Spleen (tissue), 11 donors: ENCODE data around the gene FAM81B. TPM values are rescaled to one million over a fixed set of nuclear protein-coding genes. Genes with fewer than 3 reads are reported as not detected.

Source experiments
- DNase-seq: peaks from one replicate; pipeline ENCODE4 v3.0.0-alpha.2; 2020
- H3K27ac ChIP-seq, 8 donors: fragments of 200-600 bp; sonication (generic) in 7 of 8; 1 replicate in 4 of 8; 2 replicates in 4 of 8; pipeline versions ENCODE4 v1.5.0 to v1.8.0; 2016 to 2021; ENCODE audit warnings: inconsistent platforms in 4 of 8, mild to moderate bottlenecking in 4 of 8, moderate library complexity in 1 of 8
- H3K27me3 ChIP-seq, 7 donors: fragments of 200-600 bp; sonication (generic) in 6 of 7; replicated peaks in 1 of 7; 1 replicate in 4 of 7; 2 replicates in 3 of 7; pipeline versions ENCODE4 v1.5.0 to v1.8.0; 2016 to 2021; ENCODE audit warnings: inconsistent platforms in 3 of 7, mild to moderate bottlenecking in 1 of 7
- H3K36me3 ChIP-seq, 6 donors: fragments of 200-600 bp; sonication (generic) in 5 of 6; 1 replicate in 4 of 6; 2 replicates in 2 of 6; pipeline versions ENCODE4 v1.5.0 to v1.8.0; 2016 to 2021; ENCODE audit warnings: inconsistent platforms in 2 of 6
- H3K4me1 ChIP-seq, 6 donors: fragments of 200-600 bp; sonication (generic) in 5 of 6; 1 replicate in 3 of 6; 2 replicates in 3 of 6; pipeline versions ENCODE4 v1.5.0 to v1.8.0; 2016 to 2021; ENCODE audit warnings: inconsistent platforms in 3 of 6
- H3K4me3 ChIP-seq, 8 donors: fragments of 200-600 bp; sonication (generic) in 7 of 8; 1 replicate in 4 of 8; 2 replicates in 4 of 8; pipeline versions ENCODE4 v1.5.0 to v1.8.0; 2016 to 2021; ENCODE audit warnings: inconsistent platforms in 4 of 8, mild to moderate bottlenecking in 4 of 8, moderate library complexity in 2 of 8
- H3K9me3 ChIP-seq, 8 donors: fragments of 200-600 bp; sonication (generic) in 7 of 8; 1 replicate in 4 of 8; 2 replicates in 4 of 8; pipeline versions ENCODE4 v1.5.0 to v1.8.0; 2016 to 2021; ENCODE audit warnings: inconsistent platforms in 4 of 8
- CTCF ChIP-seq, 11 experiments: fragments of 200-600 bp in 7 of 11; fragments of 450-650 bp in 4 of 11; sonication (generic) in 4 of 11; IDR thresholded peaks in 8 of 11; conservative IDR thresholded peaks in 3 of 11; 1 replicate in 7 of 11; 2 replicates in 4 of 11; pipeline versions ENCODE4 v1.4.0 to v1.8.0; 2016 to 2021; ENCODE audit warnings: antibody characterized with exemption in 11 of 11, inconsistent platforms in 4 of 11, mild to moderate bottlenecking in 1 of 11
- POLR2A ChIP-seq, 3 donors: fragments of 450-650 bp; IDR thresholded peaks; one replicate each; pipeline ENCODE4 v1.5.1; 2017; ENCODE audit warnings: antibody characterized with exemption in 3 of 3, mild to moderate bottlenecking in 1 of 3
- POLR2AphosphoS5 ChIP-seq, 3 donors: sonication (generic); formaldehyde crosslinking; IDR thresholded peaks; one replicate each; pipeline ENCODE4 v1.5.1; 2017; ENCODE audit warnings: antibody characterized with exemption in 3 of 3
- WGBS, 5 donors: extraction: QIAGEN DNeasy Blood & Tissue Kit in 3 of 5; methylation state at CpG; one replicate each; pipeline versions ENCODE4 v1.1.5 to v1.1.7; 2013 to 2018; 5-methylcytosine and 5-hydroxymethylcytosine counted together
- intact Hi-C: fragments of 100-400 bp; cut with DNase I; formaldehyde crosslinking; loops from one replicate; pipeline ENCODE4 v1.15.0; 2023; ENCODE audit warnings: low total_unique reads
- polyA plus RNA-seq, 3 donors: library from polyadenylated mRNA; stranded (reverse); fragments of 200-250 nt; gene quantifications; one replicate each; pipeline ENCODE4 v1.2.1, GENCODE V29; 2013
- total RNA-seq, 7 donors: library from RNA; depleted of rRNA in 3 of 7; stranded (reverse); fragments of >200 nt in 3 of 7; fragmentation: NEBNext Ultra II Directional in 4 of 7; extraction: Animal tissue kit (Norgen Biotek cat#: 25700) in 4 of 7; gene quantifications; one replicate each; pipeline versions ENCODE4 v1.1.0 to v1.2.1, GENCODE V29; 2016 to 2021
- donor health status: healthy with polysubstance abuse.
- donor health status: DM: no; HTN: no; CAD: no; lungs with moderate emphysema.
- donor health status: DM: no; HTN: no; CAD: no.
- donor health status: Bipolar disorder and iron deficiency.
- donor health status: healthy.
- donor health status: DM: no; HTN: no; CAD: no.
- donor health status: DM: yes; HTN: yes; CAD: no.

FAM81B gene
- total and polyA plus RNA-seq, 10 donors: 0.13 to 0.61 TPM; not detected in 8

DNA sequence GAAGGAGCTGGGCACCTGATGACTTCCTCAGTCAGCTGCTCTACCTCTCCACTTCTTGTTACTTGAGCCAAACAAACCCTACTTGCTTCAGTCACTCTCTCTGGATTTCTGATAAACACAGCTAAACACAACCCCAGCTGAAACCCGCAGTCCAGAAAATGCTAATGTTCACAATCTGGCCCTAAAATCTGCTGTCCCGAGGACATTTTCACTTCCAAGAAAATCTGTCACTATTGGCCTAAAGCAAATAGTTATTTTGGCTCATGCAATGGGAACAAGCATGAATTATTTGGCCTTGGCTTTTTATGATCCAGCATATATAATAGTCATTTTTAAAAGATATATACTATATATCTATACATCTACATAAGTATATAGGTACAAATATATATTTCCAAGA, 19.1 kb downstream of the FAM81B start:
- H3K9me3 ChIP-seq: no peaks in the 10 kb centered on the region
- TF ChIP-seq CTCF (IDR thresholded peaks at IDR 0.05 in 8 of 11, conservative IDR thresholded peaks at IDR 0.05 in 3 of 11) (no peak), POLR2AphosphoS5 (IDR thresholded peaks at IDR 0.05) (no peak), POLR2A (IDR thresholded peaks at IDR 0.05) (no peak)
- 85 to 93% (median 88%) methylated on average over 2 of the region's 2 CpGs for WGBS, 5 donors
- DNase-seq: no peak
- no peak overlapping the region for H3K27ac ChIP-seq
- no peaks in the 10 kb centered on the region for H3K36me3 ChIP-seq
- no peaks in the 10 kb centered on the region for H3K27me3 ChIP-seq
- H3K4me3 ChIP-seq: no peak overlapping the region
- no peaks in the 10 kb centered on the region for H3K4me1 ChIP-seq
- intact Hi-C loops: no loop called here

DNA sequence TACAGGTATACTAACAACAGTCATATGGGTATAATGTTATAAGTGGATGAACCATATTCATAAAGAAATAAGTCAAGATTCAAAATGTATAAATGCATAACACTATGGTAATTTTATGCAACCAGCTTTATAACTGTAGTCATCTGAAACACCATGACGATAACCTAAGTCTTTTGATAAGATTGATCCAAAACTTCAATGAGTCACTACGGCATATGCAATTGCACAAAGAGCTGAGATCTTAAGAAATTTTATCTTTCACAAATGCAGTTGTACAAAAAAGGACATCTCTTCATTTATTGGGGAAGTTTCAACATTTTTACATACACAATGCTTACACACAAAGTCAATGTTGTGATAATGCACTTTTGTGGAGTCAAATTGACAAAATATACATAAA, 20.3 kb downstream of the FAM81B start:
- DNase-seq: no peak

DNA sequence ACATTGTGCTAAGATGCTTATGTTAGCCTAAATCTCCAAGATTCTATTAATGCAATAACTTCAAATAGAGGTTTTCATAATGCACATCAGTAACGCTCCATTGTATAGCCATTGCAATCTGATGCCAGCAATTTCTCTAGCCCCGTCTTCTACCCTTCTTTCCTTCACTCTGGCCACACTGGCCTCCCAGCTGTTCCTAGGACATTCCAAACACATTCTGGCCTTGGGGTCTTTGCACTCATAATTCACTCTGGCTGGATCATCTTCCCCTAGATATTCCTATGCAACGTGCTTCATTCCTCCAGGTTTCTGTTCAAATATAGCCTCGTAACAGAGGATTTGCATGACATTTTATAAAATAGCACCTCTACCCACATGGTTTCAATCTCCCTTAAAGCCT, 23.3 kb downstream of the FAM81B start:
- Histone ChIP-seq H3K36me3 (no peaks in the 10 kb centered on the region), H3K4me1 (no peaks in the 10 kb centered on the region), H3K4me3 (no peak overlapping the region), H3K27me3 (no peaks in the 10 kb centered on the region), H3K9me3 (no peaks in the 10 kb centered on the region), H3K27ac (no peak overlapping the region)
- no peak for TF ChIP-seq POLR2A (IDR thresholded peaks at IDR 0.05)
- TF ChIP-seq CTCF (IDR thresholded peaks at IDR 0.05 in 8 of 11, conservative IDR thresholded peaks at IDR 0.05 in 3 of 11): no peak
- TF ChIP-seq POLR2AphosphoS5 (IDR thresholded peaks at IDR 0.05): no peak
- WGBS, 5 donors: 69 to 86% (median 78%) methylated on average over 4 of the region's 4 CpGs
- intact Hi-C loops: no loop called here
- DNase-seq: no peak

More for the DNA sequence above, 20.3 kb downstream of the FAM81B start:
- Histone ChIP-seq H3K4me1 (no peaks in the 10 kb centered on the region), H3K27me3 (no peaks in the 10 kb centered on the region), H3K36me3 (no peaks in the 10 kb centered on the region), H3K27ac (no peak overlapping the region), H3K4me3 (no peak overlapping the region), H3K9me3 (no peaks in the 10 kb centered on the region)
- 52 to 94% (median 83%) methylated on average over 2 of the region's 2 CpGs for WGBS, 5 donors
- TF ChIP-seq POLR2A (IDR thresholded peaks at IDR 0.05) (no peak), POLR2AphosphoS5 (IDR thresholded peaks at IDR 0.05) (no peak), CTCF (IDR thresholded peaks at IDR 0.05 in 8 of 11, conservative IDR thresholded peaks at IDR 0.05 in 3 of 11) (no peak)
- intact Hi-C loops: no loop called here

GRCh38 chr5:95417971-95418370, 26.8 kb downstream of the FAM81B start:
- Histone ChIP-seq H3K9me3 (no peaks in the 10 kb centered on the region), H3K27me3 (no peaks in the 10 kb centered on the region), H3K27ac (no peak overlapping the region), H3K4me1 (no peaks in the 10 kb centered on the region), H3K36me3 (no peaks in the 10 kb centered on the region), H3K4me3 (no peak overlapping the region)
- no peak for TF ChIP-seq POLR2AphosphoS5 (IDR thresholded peaks at IDR 0.05)
- TF ChIP-seq POLR2A (IDR thresholded peaks at IDR 0.05): no peak
- TF ChIP-seq CTCF (IDR thresholded peaks at IDR 0.05 in 8 of 11, conservative IDR thresholded peaks at IDR 0.05 in 3 of 11): no peak
- 83 to 91% (median 89%) methylated on average over 3 of the region's 3 CpGs for WGBS, 5 donors
- no peak for DNase-seq
- intact Hi-C loops: no loop called here
